HPDE6-E6E7 (cell line): ENCODE data around the gene ZNF423.
"Not testable (repeated sequence)": the region's sequence is repeated elsewhere in the genome, so short reads cannot be mapped to it uniquely, and the experiment has no call there.

Experiments used
- DNase-seq: peaks from one replicate; pipeline ENCODE4 v3.0.0; 2011; ENCODE audit warnings: missing footprints; ENCODE audit errors: extremely low spot score

Gene ZNF423

DNA sequence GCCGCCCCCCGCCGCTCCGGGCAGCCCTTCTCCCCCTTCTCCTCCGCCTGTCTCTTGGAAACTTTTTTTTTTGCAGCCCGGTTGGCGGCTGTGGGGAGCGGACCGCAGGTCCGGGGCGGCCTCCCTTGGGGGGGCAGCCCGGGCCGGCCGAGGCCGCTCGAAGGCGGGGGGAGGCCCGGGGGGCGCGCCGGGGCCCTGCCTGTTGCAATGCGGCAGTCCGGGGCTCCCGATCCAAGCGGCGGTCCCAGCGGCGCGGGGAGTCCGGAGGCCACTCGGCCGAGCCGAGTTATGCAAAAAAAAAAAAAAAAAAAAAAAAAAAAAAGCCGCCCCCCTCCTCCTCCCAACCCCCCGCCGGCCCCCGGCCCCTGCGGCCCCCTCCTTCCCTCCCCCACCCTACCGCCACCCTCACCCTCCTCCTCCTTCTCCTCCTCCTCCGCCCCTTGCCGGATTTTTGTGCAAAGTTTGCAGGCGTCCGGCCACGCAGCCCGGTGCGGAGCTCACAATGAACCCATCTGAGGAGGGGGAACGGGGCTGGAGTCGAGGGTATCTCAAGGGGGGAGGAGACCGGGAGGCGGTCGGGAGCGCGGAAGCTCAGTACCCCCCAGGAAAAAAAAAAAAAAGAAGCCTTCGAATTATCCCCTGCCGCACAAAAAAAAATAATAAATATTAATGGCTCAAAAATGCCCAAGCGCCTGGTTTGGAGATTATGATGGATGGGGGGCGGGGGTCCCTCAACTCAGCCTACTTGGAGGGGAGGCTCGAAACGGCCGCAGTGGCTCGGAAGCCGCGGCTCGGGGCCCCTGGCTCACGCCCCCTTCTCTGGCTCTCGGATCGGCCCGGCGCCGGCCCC, at the start of gene ZNF423:
Gene ZNF423, minus strand, starts transcription at position 291 of the 850 bp plus-strand sequence. CDS start 338 bp downstream, outside the sequence.
- no peak for DNase-seq

GRCh38 chr16:49904348-49905062, 48.6 kb upstream of the ZNF423 start:
- DNase-seq, result no peak

DNA sequence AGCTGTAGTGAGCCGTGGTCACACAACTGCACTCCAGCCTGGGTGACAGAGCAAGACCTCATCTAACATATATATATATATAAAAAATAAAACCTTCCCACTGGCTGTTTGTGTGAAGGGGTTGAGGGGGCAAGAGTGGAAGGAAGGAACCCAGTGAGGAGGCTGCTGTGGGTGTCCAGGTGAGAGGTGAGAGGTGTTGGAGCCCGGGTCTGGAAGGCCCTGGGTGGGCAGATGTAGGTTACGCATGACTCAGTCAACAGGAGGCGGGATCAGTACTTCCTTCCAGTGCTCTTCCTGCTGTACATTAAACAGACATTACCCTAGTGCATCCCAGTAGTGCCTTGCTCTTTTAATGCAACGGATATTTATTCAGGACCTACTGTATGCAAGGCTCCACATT, 47.0 kb upstream of the ZNF423 start:
- no peak for DNase-seq

DNA sequence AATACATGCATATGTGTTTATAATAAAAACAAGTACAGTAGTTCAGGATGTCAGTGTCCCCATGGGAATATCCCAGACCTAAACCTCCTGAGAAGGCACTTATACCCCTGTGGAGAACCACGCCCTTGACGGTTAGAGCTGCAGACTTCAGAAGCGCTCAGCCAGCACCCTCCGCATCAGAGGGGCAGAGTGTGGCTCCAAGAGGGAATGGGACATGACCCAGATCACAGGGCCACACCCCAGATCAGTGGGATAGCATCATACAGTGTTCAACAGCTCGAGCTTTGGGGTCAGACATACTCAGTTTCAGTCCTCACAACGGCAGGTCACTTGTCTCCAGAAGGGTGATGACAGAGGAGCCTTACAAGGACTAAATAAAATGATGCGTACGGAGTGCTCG, 45.8 kb upstream of the ZNF423 start:
- DNase-seq, result no peak

- DNase-seq, result no peak
Measured at GRCh38 chr16:49900875-49901274, 45.0 kb upstream of the ZNF423 start.

GRCh38 chr16:49899991-49900695, 44.2 kb upstream of the ZNF423 start:
- DNase-seq, result no peak

GRCh38 chr16:49896447-49896964, 40.6 kb upstream of the ZNF423 start:
- DNase-seq, result no peak

DNA sequence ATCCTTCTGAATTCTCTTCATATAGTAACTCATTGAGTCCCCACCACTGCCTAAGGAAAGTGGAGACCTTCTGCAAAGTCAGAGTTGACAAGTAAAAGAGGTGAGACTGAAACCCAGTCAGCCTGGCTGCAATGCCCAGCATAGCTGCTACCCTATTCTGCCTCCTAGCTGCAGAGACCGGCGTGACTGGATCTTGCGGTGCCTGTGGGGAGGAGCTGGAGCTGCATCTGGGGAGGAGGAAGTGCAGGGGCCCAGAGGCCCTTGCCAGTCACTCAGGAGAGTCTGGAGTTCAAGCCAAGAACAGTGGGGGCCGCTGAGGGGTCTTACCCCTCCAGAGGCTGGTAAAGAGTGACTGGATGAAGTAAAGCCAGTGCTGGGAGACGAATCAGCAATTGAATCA, 35.0 kb upstream of the ZNF423 start:
- DNase-seq, result no peak

GRCh38 chr16:49889725-49890397, 33.9 kb upstream of the ZNF423 start:
- no peak for DNase-seq

DNA sequence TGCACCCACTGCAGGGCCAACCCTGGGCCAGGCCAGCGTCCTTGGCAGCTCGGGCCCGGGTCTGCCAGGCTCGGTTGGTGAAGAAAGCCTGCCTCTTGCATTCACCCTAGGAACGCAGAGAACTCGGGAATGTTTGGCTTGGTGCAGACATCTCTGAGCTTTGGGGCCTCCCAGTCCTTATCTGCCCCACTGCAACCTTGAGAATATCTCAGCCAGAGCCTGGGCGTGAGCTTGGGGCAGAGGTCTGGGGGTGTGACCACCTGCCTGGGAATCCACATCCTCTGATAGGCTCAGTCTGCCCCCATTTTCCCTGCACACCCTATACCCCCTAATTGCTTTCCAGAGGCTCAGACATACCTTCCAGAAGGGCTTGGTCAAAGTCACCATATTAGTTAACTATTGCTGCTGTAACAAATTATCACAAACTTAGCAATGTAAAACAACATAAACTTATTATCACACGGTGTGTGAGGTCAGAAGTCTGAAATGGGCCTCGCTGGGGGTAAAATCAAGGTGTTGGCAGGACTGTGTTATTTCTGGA, 30.7 kb upstream of the ZNF423 start:
- DNase-seq, result no peak

GRCh38 chr16:49884033-49885015, 28.4 kb upstream of the ZNF423 start:
- DNase-seq, result no peak

GRCh38 chr16:49883076-49884014, 27.4 kb upstream of the ZNF423 start:
- no peak for DNase-seq

DNA sequence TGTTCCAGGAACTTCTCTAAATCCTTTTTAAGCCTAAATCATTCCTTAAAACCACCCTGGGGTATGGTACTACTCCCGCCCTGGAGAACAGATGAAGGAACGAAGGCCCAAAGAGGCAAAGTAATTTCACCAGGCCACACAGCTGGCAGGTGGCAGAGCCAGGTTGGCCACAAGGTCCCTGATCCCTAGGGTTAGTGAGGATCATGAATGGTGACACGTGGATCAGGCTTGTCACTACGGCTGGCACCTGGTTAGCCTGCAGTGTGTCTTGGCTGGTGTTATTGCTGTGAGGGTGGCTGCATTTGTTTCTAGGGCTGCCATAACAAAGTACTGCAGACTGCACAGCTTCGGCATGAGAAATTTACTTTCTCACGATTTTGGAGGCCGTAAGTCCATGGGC, 26.0 kb upstream of the ZNF423 start:
- no peak for DNase-seq

GRCh38 chr16:49878540-49878939, 22.6 kb upstream of the ZNF423 start:
- not testable (repeated sequence) for DNase-seq

GRCh38 chr16:49876716-49877129, 20.8 kb upstream of the ZNF423 start:
- DNase-seq, result no peak

DNA sequence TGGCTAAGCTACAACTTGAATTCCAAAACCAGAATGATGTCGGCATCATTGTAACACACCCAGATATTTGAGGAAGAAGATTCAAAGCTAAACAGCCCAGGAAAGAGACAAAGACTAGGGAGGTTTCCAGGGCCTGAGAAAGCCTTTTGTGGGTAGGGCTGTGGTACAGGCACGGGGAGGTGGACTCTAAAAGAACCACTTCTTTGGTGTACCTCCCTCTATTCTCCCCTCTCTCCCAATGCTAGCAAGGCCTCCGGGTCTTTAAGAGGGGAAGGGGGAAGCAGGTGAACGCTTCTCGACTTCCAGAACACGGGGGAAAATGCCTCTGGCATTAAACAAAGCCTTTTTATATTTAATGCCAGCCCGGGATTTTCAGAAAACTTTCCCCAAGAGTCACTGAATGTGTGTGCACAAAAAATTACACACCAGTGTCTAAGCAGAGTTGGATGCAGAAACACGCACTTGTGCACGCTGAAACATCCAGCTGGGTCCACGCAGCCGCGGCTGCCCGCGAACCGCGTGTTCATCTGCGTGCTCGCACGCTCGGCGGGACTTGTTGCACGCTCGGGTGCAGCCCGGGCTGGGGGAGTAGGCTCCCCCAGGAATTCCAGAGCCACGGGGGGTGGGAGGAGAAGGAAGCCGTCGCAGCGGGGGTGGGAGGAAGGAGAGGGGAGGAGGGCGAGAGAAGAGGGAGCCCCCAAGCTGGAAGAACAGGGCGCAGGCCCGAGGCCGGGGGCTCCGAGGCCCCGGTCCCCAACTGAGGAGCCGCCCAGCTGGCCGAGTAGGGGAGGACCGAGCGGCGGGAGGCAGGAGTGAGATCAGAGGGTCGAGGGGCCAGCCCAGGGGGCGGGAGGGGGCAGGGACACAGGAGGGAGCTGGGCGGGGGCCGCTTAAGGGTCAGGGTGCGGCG, 20.1 kb upstream of the ZNF423 start:
- DNase-seq, result no peak

GRCh38 chr16:49874613-49875237, 18.8 kb upstream of the ZNF423 start:
- DNase-seq, result no peak
